Measurements from ENCODE around the gene DNAJC15. TPM values are rescaled to one million over a fixed set of nuclear protein-coding genes. Genes with fewer than 3 reads are reported as not detected.
A peak's percentile ranks its signal among the peaks of the same experiment; 100 is the strongest.
"Not testable (repeated sequence)": the region's sequence is repeated elsewhere in the genome, so short reads cannot be mapped to it uniquely, and the experiment has no call there.

The DNAJC15 gene
- polyA plus RNA-seq, 1 donor, result 19.1 TPM

- DNase-seq, result no peak
Measured at GRCh38 chr13:43046259-43046658, 22.9 kb downstream of the DNAJC15 start.

- DNase-seq, result no peak
Measured at GRCh38 chr13:43054803-43055802, 31.7 kb downstream of the DNAJC15 start.

- DNase-seq, result no peak
Measured at GRCh38 chr13:43057653-43058317, 34.4 kb downstream of the DNAJC15 start.

GRCh38 chr13:43058318-43058674, 34.9 kb downstream of the DNAJC15 start:
- DNase-seq, result no peak

- DNase-seq, result no peak
Measured at GRCh38 chr13:43058831-43059230, 35.4 kb downstream of the DNAJC15 start.

- not testable (repeated sequence) for DNase-seq
Measured at GRCh38 chr13:43059779-43060178, 36.4 kb downstream of the DNAJC15 start.

GRCh38 chr13:43060806-43061205, 37.4 kb downstream of the DNAJC15 start:
- DNase-seq, result not testable (repeated sequence)

GRCh38 chr13:43061496-43062280, 38.3 kb downstream of the DNAJC15 start:
- DNase-seq, result no peak

- DNase-seq, result no peak
Measured at GRCh38 chr13:43071824-43072223, 48.4 kb downstream of the DNAJC15 start.

- no peak for DNase-seq
Measured at GRCh38 chr13:43072394-43072793, 49.0 kb downstream of the DNAJC15 start.

GRCh38 chr13:43074824-43075510, 51.6 kb downstream of the DNAJC15 start:
- DNase-seq, result no peak

- DNase-seq, result not testable (repeated sequence)
Measured at GRCh38 chr13:43075511-43075902, 52.1 kb downstream of the DNAJC15 start.

- no peak for DNase-seq
Measured at GRCh38 chr13:43077046-43077445, 53.7 kb downstream of the DNAJC15 start.

GRCh38 chr13:43077461-43077860, 54.1 kb downstream of the DNAJC15 start:
- no peak for DNase-seq

GRCh38 chr13:43077906-43078305, 54.5 kb downstream of the DNAJC15 start:
- DNase-seq, result no peak

GRCh38 chr13:43078399-43078798, 55.0 kb downstream of the DNAJC15 start:
- no peak for DNase-seq

GRCh38 chr13:43079392-43079931, 56.1 kb downstream of the DNAJC15 start:
- no peak for DNase-seq

- DNase-seq, result no peak
Measured at GRCh38 chr13:43080199-43080598, 56.8 kb downstream of the DNAJC15 start.

GRCh38 chr13:43081866-43082265, 58.5 kb downstream of the DNAJC15 start:
- DNase-seq, result no peak

GRCh38 chr13:43083750-43084149, 60.4 kb downstream of the DNAJC15 start:
- DNase-seq, result no peak

GRCh38 chr13:43085545-43085944, 62.2 kb downstream of the DNAJC15 start:
- peak; percentile 35 for DNase-seq

GRCh38 chr13:43086181-43086580, 62.8 kb downstream of the DNAJC15 start:
- DNase-seq, result no peak
